Suprapubic skin (tissue), 3 donors: Measurements from ENCODE around the gene DAGLB.

ENCODE experiments used
- CTCF ChIP-seq, 2 donors: fragments of 200-600 bp in 1 of 2; fragments of 450-650 bp in 1 of 2; sonication (generic) in 1 of 2; IDR thresholded peaks; one replicate each; pipeline ENCODE4 v1.5.1; 2016 to 2019; ENCODE audit warnings: antibody characterized with exemption in 2 of 2, mild to moderate bottlenecking in 1 of 2, moderate library complexity in 1 of 2
- POLR2A ChIP-seq, 2 donors: fragments of 450-650 bp; IDR thresholded peaks; one replicate each; pipeline ENCODE4 v1.6.1; 2017; ENCODE audit warnings: antibody characterized with exemption in 2 of 2, mild to moderate bottlenecking in 2 of 2, moderate library complexity in 2 of 2

- TF ChIP-seq CTCF (IDR thresholded peaks at IDR 0.05) (no peak), POLR2A (IDR thresholded peaks at IDR 0.05) (no peak)
Observed at GRCh38 chr7:6494365-6494764, 46.6 kb upstream of the DAGLB start.
